Neuronal stem cell (in vitro differentiated cells): ENCODE measurements around the gene CLEC4E.

Experiments used
- DNase-seq: peaks from one replicate; pipeline ENCODE4 v3.0.0-alpha.2; 2013; ENCODE audit warnings: low spot score
- H2AFZ ChIP-seq: one replicate; pipeline ENCODE4 v1.6.1; 2013; ENCODE audit warnings: mild to moderate bottlenecking, low read length, inconsistent platforms
- H2AK5ac ChIP-seq: 2 replicates; pipeline ENCODE4 v1.6.1; 2013; ENCODE audit warnings: low read depth, mild to moderate bottlenecking, inconsistent platforms, low read length, moderate library complexity, mixed read lengths
- H2BK120ac ChIP-seq: 2 replicates; pipeline ENCODE4 v1.6.1; 2013; ENCODE audit warnings: low read depth, mild to moderate bottlenecking, inconsistent platforms, low read length, moderate library complexity, mixed read lengths
- H2BK12ac ChIP-seq: one replicate; pipeline ENCODE4 v1.6.1; 2013; ENCODE audit warnings: low read length, inconsistent platforms
- H2BK15ac ChIP-seq: 2 replicates; pipeline ENCODE4 v1.6.1; 2013; ENCODE audit warnings: mild to moderate bottlenecking, low read length, inconsistent platforms, mixed read lengths
- H2BK5ac ChIP-seq: one replicate; pipeline ENCODE4 v1.6.1; 2013; ENCODE audit warnings: inconsistent platforms, mild to moderate bottlenecking, low read length, moderate library complexity
- H3K14ac ChIP-seq: one replicate; pipeline ENCODE4 v1.6.1; 2013; ENCODE audit warnings: low read length, inconsistent platforms
- H3K18ac ChIP-seq: 2 replicates; pipeline ENCODE4 v1.6.1; 2013; ENCODE audit warnings: low read length, inconsistent platforms
- H3K23ac ChIP-seq: 2 replicates; pipeline ENCODE4 v1.6.1; 2013; ENCODE audit warnings: low read depth, mild to moderate bottlenecking, mixed read lengths, low read length, inconsistent platforms; ENCODE audit not compliant: poor library complexity
- H3K27ac ChIP-seq: replicated peaks from 3 replicates; pipeline ENCODE4 v1.5.1; 2013; ENCODE audit warnings: low read length, inconsistent platforms
- H3K27me3 ChIP-seq, 3 experiments: 2 replicates each; pipeline ENCODE4 v1.6.1; 2013; ENCODE audit warnings: low read length in 3 of 3, mild to moderate bottlenecking in 2 of 3, inconsistent platforms in 1 of 3, low read depth in 1 of 3, mixed read lengths in 1 of 3, moderate library complexity in 1 of 3; ENCODE audit not compliant: control insufficient read depth in 3 of 3, insufficient read depth in 3 of 3
- H3K36me3 ChIP-seq, 2 donors: replicated peaks in 1 of 2; 2 replicates each; pipeline ENCODE4 v1.6.1; 2013; ENCODE audit warnings: low read length in 2 of 2; ENCODE audit not compliant: control insufficient read depth in 2 of 2, insufficient read depth in 2 of 2
- H3K4ac ChIP-seq: 2 replicates; pipeline ENCODE4 v1.6.1; 2013; ENCODE audit warnings: inconsistent platforms, mild to moderate bottlenecking, low read length, moderate library complexity
- H3K4me1 ChIP-seq, 2 donors: 1 replicate in 1 of 2; 2 replicates in 1 of 2; pipeline ENCODE4 v1.6.1; 2013; ENCODE audit warnings: low read length in 2 of 2, low read depth in 1 of 2; ENCODE audit not compliant: control insufficient read depth in 2 of 2, insufficient read depth in 1 of 2
- H3K4me2 ChIP-seq: one replicate; pipeline ENCODE4 v1.6.1; 2013; ENCODE audit warnings: mild to moderate bottlenecking, low read length, inconsistent platforms; ENCODE audit not compliant: insufficient read depth, poor library complexity, severe bottlenecking
- H3K4me3 ChIP-seq, 2 donors: 2 replicates each; pipeline ENCODE4 v1.5.1; 2013; ENCODE audit warnings: low read length in 2 of 2, mild to moderate bottlenecking in 2 of 2, inconsistent platforms in 1 of 2, moderate library complexity in 1 of 2
- H3K79me1 ChIP-seq: one replicate; pipeline ENCODE4 v1.6.1; 2013; ENCODE audit warnings: low read depth, mild to moderate bottlenecking, inconsistent platforms, low read length, moderate library complexity
- H3K9ac ChIP-seq: one replicate; pipeline ENCODE4 v1.6.1; 2013; ENCODE audit warnings: mild to moderate bottlenecking, low read depth, low read length, inconsistent platforms; ENCODE audit not compliant: poor library complexity
- H3K9me3 ChIP-seq, 2 donors: replicated peaks in 1 of 2; 2 replicates each; pipeline versions ENCODE3 to v1.6.1; 2013; ENCODE audit warnings: low read length in 2 of 2, mild to moderate bottlenecking in 2 of 2, inconsistent platforms in 1 of 2, low read depth in 1 of 2, mixed read lengths in 1 of 2, moderate library complexity in 1 of 2; ENCODE audit not compliant: control insufficient read depth in 2 of 2, insufficient read depth in 1 of 2
- H4K8ac ChIP-seq: one replicate; pipeline ENCODE4 v1.6.1; 2013; ENCODE audit warnings: low read depth, mild to moderate bottlenecking, inconsistent platforms, low read length, moderate library complexity
- H4K91ac ChIP-seq: one replicate; pipeline ENCODE4 v1.6.1; 2013; ENCODE audit warnings: low read length, low read depth, mild to moderate bottlenecking, inconsistent platforms; ENCODE audit not compliant: poor library complexity
- WGBS, 2 donors: extraction: QIAGEN DNeasy Blood & Tissue Kit; methylation state at CpG; one replicate each; pipeline ENCODE4 v1.1.7; 2013; ENCODE audit warnings: missing lambda C conversion rate in 2 of 2, mixed read lengths in 1 of 2; ENCODE audit not compliant: insufficient read length in 2 of 2, insufficient replicate concordance in 1 of 2; ENCODE audit errors: extremely low coverage in 2 of 2; 5-methylcytosine and 5-hydroxymethylcytosine counted together

CLEC4E gene

DNA sequence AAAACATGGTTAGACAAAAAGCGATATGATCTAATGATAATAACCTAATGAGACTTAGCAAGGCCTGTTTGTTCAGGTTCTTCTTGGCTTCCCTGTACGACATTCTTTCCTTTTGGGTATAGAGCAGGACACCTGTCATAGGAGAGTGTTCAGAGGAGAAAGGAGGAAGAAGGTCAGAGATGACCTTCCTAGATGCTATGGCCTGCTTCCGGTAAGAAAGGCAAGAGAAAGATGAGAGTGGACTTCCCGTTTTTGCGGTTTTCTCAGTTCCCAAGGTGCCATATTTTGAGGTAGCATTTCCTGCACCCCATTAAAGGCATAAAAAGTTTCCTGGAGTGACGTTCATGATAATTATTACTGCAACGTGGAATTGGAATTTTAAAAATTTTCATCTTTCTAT is 8.7 kb downstream of the CLEC4E start:
- DNase-seq: no peak
- no peak overlapping the region for H2AFZ ChIP-seq
- H3K9ac ChIP-seq: no peak overlapping the region
- H2BK15ac ChIP-seq: no peak overlapping the region
- H3K36me3 ChIP-seq: no peaks in the 10 kb centered on the region
- peaks cover 0 to 3% of the 10 kb centered on the region in 2 donors for H3K4me1 ChIP-seq
- H3K18ac ChIP-seq: no peak overlapping the region
- no peak overlapping the region for H2AK5ac ChIP-seq
- H3K9me3 ChIP-seq: peaks cover 0 to 3% of the 10 kb centered on the region in 2 donors
- H3K79me1 ChIP-seq: no peaks in the 10 kb centered on the region
- no peaks in the 10 kb centered on the region for H3K27me3 ChIP-seq
- no peak overlapping the region for H3K14ac ChIP-seq
- H3K23ac ChIP-seq: no peak overlapping the region
- no peak overlapping the region for H3K4ac ChIP-seq
- H4K8ac ChIP-seq: no peak overlapping the region
- no peak overlapping the region for H4K91ac ChIP-seq
- H3K4me2 ChIP-seq: no peak overlapping the region
- H2BK12ac ChIP-seq: no peak overlapping the region
- H3K27ac ChIP-seq: no peak overlapping the region
- no peak overlapping the region for H2BK5ac ChIP-seq
- no peak overlapping the region for H2BK120ac ChIP-seq
- WGBS, 2 donors: no CpG with 5 or more reads among the region's 7 CpGs
- H3K4me3 ChIP-seq: no peak overlapping the region

DNA sequence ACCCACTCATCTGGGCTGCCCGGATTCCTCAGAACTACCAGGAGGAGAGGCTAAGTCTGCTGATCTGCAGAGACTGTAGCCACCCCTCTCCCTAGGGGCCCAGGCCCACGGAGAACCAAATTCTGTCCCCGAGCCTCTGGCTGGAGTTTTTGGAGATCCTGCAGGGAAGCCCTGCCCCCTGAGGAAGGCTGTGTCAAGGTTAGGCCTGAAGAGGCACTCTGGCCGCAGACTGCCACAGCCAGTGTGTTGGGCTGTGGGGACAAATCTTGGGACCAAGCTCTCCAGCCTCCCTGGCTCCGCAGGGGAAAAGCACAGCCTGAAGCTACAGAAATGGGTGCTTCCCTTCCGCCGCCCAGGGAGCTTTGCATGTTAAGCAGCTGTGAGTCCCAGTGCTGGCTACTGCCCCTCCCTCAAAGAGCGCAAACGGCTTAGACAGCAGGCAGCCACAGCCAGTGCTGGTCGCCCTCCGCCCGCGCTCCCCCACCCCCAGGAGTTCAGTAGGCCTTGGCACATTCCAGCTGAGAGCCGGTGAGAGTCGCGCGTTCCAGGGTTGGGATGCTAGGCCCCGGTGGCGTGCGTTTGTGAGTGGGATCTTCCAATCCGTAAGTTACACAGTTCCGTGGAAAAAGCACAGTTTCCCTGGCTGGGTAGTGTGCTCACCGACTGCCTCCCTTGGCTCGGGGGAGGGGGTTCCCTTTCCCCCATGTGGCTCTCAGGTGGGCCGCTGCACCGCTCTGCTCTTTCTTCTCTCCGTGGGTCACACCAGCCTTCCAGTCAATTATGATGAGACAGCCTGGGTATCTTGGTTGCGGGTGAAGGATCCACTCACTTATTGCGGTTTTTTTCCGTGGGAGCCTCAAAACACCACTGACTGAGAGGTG is 13.2 kb downstream of the CLEC4E start:
- no peaks in the 10 kb centered on the region for H3K27me3 ChIP-seq
- no peak overlapping the region for H2BK120ac ChIP-seq
- no peak overlapping the region for H3K9ac ChIP-seq
- H3K9me3 ChIP-seq: peaks cover 0 to 3% of the 10 kb centered on the region in 2 donors
- H2BK5ac ChIP-seq: no peak overlapping the region
- H3K4me2 ChIP-seq: no peak overlapping the region
- H3K4ac ChIP-seq: no peak overlapping the region
- no peak overlapping the region for H3K23ac ChIP-seq
- no peak overlapping the region for H2AFZ ChIP-seq
- WGBS, 2 donors: no CpG with 5 or more reads among the region's 30 CpGs
- DNase-seq: no peak
- peaks cover 0 to 3% of the 10 kb centered on the region in 2 donors for H3K4me1 ChIP-seq
- no peak overlapping the region for H2AK5ac ChIP-seq
- no peaks in the 10 kb centered on the region for H3K79me1 ChIP-seq
- no peak overlapping the region for H2BK15ac ChIP-seq
- no peak overlapping the region for H3K4me3 ChIP-seq
- no peak overlapping the region for H3K14ac ChIP-seq
- peak overlapping the region; percentile 58 for H3K18ac ChIP-seq
- no peak overlapping the region for H2BK12ac ChIP-seq
- H4K8ac ChIP-seq: no peak overlapping the region
- no peaks in the 10 kb centered on the region for H3K36me3 ChIP-seq
- no peak overlapping the region for H3K27ac ChIP-seq
- no peak overlapping the region for H4K91ac ChIP-seq

- H2AK5ac ChIP-seq: no peak overlapping the region
- H3K27ac ChIP-seq: no peak overlapping the region
- no peak overlapping the region for H2BK12ac ChIP-seq
- no peak overlapping the region for H3K14ac ChIP-seq
- H3K4me3 ChIP-seq: no peak overlapping the region
- DNase-seq: no peak
- H3K36me3 ChIP-seq: no peaks in the 10 kb centered on the region
- no peak overlapping the region for H3K4me2 ChIP-seq
- H3K18ac ChIP-seq: no peak overlapping the region
- no peak overlapping the region for H2BK120ac ChIP-seq
- no peaks in the 10 kb centered on the region for H3K9me3 ChIP-seq
- no peaks in the 10 kb centered on the region for H3K4me1 ChIP-seq
- H2AFZ ChIP-seq: no peak overlapping the region
- no peak overlapping the region for H3K9ac ChIP-seq
- H4K91ac ChIP-seq: no peak overlapping the region
- H3K79me1 ChIP-seq: no peaks in the 10 kb centered on the region
- H3K4ac ChIP-seq: no peak overlapping the region
- no CpG with 5 or more reads among the region's 4 CpGs for WGBS, 2 donors
- H4K8ac ChIP-seq: no peak overlapping the region
- H2BK5ac ChIP-seq: no peak overlapping the region
- H2BK15ac ChIP-seq: no peak overlapping the region
- H3K23ac ChIP-seq: no peak overlapping the region
- no peaks in the 10 kb centered on the region for H3K27me3 ChIP-seq
Observed at GRCh38 chr12:8519171-8519570, 21.5 kb downstream of the CLEC4E start.

DNA sequence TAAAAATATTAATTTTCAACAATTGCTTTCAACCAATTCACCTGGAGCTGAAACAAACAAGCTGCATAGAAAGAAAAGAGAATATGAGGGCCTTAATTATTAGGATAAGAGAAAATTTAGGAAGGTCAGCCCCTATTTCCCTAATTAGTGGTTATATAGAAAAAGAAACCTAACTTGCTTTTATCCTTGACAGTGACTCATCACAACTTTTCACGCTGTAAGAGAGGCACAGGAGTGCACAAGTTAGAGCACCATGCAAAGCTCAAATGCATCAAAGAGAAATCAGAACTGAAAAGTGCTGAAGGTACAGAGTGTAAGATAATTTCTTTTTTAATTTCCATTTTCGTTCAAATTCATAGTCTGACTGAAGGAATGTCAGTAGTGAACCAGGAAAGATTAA is 22.7 kb downstream of the CLEC4E start:
- Histone ChIP-seq H3K14ac (no peak overlapping the region), H2BK12ac (no peak overlapping the region), H3K9ac (no peak overlapping the region), H2BK120ac (no peak overlapping the region), H2AK5ac (no peak overlapping the region), H3K4me1 (no peaks in the 10 kb centered on the region), H3K4me3 (no peak overlapping the region), H3K79me1 (no peaks in the 10 kb centered on the region), H3K9me3 (no peaks in the 10 kb centered on the region), H3K27ac (no peak overlapping the region), H3K18ac (no peak overlapping the region), H3K23ac (no peak overlapping the region), H4K91ac (no peak overlapping the region), H2BK5ac (no peak overlapping the region), H4K8ac (no peak overlapping the region), H3K4me2 (no peak overlapping the region), H2BK15ac (no peak overlapping the region), H3K27me3 (no peaks in the 10 kb centered on the region), H2AFZ (no peak overlapping the region), H3K4ac (no peak overlapping the region), H3K36me3 (no peaks in the 10 kb centered on the region)
- no peak for DNase-seq
- no CpG with 5 or more reads among the region's 2 CpGs for WGBS, 2 donors
